Dedifferentiated amniotic fluid mesenchymal stem cell (primary cell): Measurements from ENCODE around the gene IVNS1ABP.
"Not testable (repeated sequence)": the region's sequence is repeated elsewhere in the genome, so short reads cannot be mapped to it uniquely, and the experiment has no call there.

ENCODE experiments used
- DNase-seq: peaks from one replicate; pipeline ENCODE4 v3.0.0-alpha.2; 2016; ENCODE audit errors: extremely low spot score

The IVNS1ABP gene

DNA sequence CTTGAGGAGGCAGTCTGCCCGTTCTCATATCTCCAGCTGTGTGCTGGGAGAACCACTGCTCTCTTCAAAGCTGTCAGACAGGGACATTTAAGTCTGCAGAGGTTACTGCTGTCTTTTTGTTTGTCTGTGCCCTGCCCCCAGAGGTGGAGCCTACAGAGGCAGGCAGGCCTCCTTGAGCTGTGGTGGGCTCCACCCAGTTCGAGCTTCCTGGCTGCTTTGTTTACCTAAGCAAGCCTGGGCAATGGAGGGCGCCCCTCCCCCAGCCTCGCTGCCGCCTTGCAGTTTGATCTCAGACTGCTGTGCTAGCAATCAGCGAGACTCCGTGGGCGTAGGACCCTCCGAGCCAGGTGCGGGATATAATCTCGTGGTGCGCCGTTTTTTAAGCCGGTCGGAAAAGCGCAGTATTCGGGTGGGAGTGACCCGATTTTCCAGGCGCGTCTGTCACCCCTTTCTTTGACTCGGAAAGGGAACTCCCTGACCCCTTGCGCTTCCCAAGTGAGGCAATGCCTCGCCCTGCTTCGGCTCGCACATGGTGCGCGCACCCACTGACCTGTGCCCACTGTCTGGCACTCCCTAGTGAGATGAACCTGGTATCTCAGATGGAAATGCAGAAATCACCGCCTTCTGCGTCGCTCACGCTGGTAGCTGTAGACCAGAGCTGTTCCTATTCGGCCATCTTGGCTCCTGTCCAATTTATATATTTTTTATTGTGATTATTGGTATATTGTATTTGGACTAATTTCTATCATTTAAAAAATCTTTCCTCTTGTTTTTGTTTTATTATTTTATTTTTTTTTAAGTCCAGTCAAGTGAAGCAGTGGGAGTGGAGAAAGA, 59.7 kb downstream of the IVNS1ABP start:
- DNase-seq: not testable (repeated sequence)

- not testable (repeated sequence) for DNase-seq
Observed at GRCh38 chr1:185255595-185255994, 61.4 kb downstream of the IVNS1ABP start.

DNA sequence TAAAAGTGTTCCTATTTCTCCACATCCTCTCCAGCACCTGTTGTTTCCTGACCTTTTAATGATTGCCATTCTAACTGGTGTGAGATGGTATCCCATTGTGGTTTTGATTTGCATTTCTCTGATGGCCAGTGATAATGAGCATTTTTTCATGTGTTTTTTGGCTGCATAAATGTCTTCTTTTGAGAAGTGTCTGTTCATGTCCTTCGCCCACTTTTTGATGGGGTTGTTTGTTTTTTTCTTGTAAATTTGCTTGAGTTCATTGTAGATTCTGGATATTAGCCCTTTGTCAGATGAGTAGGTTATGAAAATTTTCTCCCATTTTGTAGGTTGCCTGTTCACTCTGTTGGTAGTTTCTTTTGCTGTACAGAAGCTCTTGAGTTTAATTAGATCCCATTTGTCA, 64.6 kb downstream of the IVNS1ABP start:
- not testable (repeated sequence) for DNase-seq

DNA sequence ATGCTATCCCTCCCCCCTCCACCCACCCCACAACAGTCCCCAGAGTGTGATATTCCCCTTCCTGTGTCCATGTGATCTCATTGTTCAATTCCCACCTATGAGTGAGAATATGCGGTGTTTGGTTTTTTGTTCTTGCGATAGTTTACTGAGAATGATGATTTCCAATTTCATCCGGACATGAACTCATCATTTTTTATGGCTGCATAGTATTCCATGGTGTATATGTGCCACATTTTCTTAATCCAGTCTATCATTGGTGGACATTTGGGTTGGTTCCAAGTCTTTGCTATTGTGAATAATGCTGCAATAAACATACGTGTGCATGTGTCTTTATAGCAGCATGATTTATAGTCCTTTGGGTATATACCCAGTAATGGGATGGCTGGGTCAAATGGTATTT, 65.1 kb downstream of the IVNS1ABP start:
- DNase-seq: not testable (repeated sequence)

GRCh38 chr1:185250063-185250462, 67.0 kb downstream of the IVNS1ABP start:
- DNase-seq: no peak

DNA sequence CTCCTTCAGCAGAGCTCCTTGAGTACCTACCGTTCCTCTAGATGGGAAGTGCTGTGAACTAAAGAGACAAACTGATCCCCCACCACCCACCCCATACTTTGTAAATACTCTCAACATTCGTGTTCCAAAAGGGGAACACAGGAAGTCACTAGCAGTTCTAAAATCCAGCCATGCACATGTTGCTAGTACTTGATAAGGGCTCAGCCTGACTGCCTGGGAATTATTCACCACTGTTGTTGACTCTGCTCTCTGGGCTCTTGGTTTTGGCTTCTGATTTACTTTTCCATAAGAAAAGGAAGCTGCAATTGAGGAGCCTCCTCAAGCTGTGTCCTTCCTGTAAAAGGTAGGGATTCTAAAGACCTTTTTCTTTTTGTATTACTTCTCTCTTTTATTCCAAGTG, 67.5 kb downstream of the IVNS1ABP start:
- no peak for DNase-seq
